ENCODE measurements around the gene LMCD1. TPM values are rescaled to one million over a fixed set of nuclear protein-coding genes. Genes with fewer than 3 reads are reported as not detected.

LMCD1 gene
- total and polyA plus RNA-seq, 2 of the 8 experiments (the other 6 are each of a cell fraction or from before 2014, with no cell fraction given), result 12.3 to 26.5 TPM

DNA sequence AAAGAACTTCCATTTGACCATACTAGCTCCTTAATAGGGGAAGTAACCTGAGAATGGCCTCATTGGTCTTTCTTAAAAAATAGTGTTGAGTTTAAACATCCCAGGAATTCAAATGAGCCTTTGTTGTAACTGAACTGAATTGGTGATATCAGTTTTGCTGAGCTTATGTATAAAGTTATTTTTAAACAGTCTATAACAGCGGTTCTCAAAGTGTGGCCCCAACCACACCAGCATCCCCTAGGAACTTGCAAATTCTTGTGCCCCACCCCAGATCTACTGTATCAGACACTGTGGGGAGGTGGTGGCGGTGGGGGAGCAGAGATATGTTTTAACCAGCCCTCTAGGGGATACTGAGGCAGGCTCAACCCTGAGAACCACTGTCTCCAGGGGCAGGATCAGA lies 57.0 kb downstream of the LMCD1 start:
- DNase-seq (ENCODE audit: low read depth in 1 of 2, low spot score in 2 of 2), result no peak
- no peak overlapping the region for H3K14ac ChIP-seq (ENCODE audit: insufficient read length)
- 79% methylated on average over 2 of the region's 2 CpGs; no CpG with 5 or more reads in 1 of the 2 experiments for WGBS, 2 experiments (ENCODE audit: extremely low coverage in 1 of 2, insufficient coverage in 1 of 2, insufficient read length in 1 of 2, insufficient replicate concordance in 2 of 2, low coverage in 1 of 2, low lambda C conversion rate in 2 of 2, missing lambda C conversion rate in 1 of 2)
- H3K27me3 ChIP-seq (replicated peaks in 1 of 4; ENCODE audit: control insufficient read depth in 3 of 4, extremely low read depth in 1 of 4, insufficient read depth in 3 of 4, low read length in 3 of 4), result no peaks in the 10 kb centered on the region
- no peak overlapping the region for H4K8ac ChIP-seq (ENCODE audit: extremely low read depth, insufficient read depth, low read length)
- H3K56ac ChIP-seq (replicated peaks; ENCODE audit: insufficient read length, low read depth, low read length), result no peak overlapping the region
- peaks cover 4% of the 10 kb centered on the region for H3K79me1 ChIP-seq (ENCODE audit: low read depth, low read length)
- no peak overlapping the region for H3K27ac ChIP-seq (ENCODE audit: low read depth, low read length)
- no peak overlapping the region for H2AK5ac ChIP-seq (ENCODE audit: low read depth, low read length)
- no peak overlapping the region for H3K4me3 ChIP-seq (ENCODE audit: extremely low read depth in 1 of 4, insufficient read depth in 2 of 4, low read depth in 3 of 4, low read length in 4 of 4)
- no peak overlapping the region for H4K5ac ChIP-seq (ENCODE audit: insufficient read length, low read depth, low read length)
- H4K91ac ChIP-seq (replicated peaks; ENCODE audit: insufficient read length, low read length), result no peak overlapping the region
- H2BK12ac ChIP-seq (ENCODE audit: low read depth, low read length), result no peak overlapping the region
- no peaks in the 10 kb centered on the region for H3K9me3 ChIP-seq (ENCODE audit: insufficient read depth in 2 of 2, low read depth in 1 of 2, low read length in 1 of 2)
- H2BK20ac ChIP-seq (ENCODE audit: low read length), result no peak overlapping the region
- no peaks in the 10 kb centered on the region for H4K20me1 ChIP-seq (replicated peaks in 1 of 2; ENCODE audit: control insufficient read depth in 1 of 2, insufficient read depth in 2 of 2, low read length in 2 of 2)
- H3K4me2 ChIP-seq (ENCODE audit: insufficient read depth in 1 of 2, low read depth in 2 of 2, low read length in 2 of 2), result no peak overlapping the region
- ChIA-PET POLR2A (ENCODE audit: partially characterized antibody) (interaction anchor here (1.1 kb wide), 1 partner anchor 10 kb away, joined by 3 read pairs; no protein-coding TSS in a partner anchor), CTCF (ENCODE audit: partially characterized antibody) (interaction anchor here (0.9 to 1.6 kb wide), 3 partner anchors 10 to 74 kb away, joined by 3 to 5 read pairs (median 3); no protein-coding TSS in a partner anchor)
- H3K23ac ChIP-seq (ENCODE audit: insufficient read length), result no peak overlapping the region
- no peak for FAIRE-seq
- no peak overlapping the region for H2BK5ac ChIP-seq (ENCODE audit: low read depth, low read length)
- no peaks in the 10 kb centered on the region for H3K79me2 ChIP-seq (ENCODE audit: control insufficient read depth in 1 of 2, insufficient read depth in 2 of 2, low read length in 2 of 2)
- H3K9ac ChIP-seq (replicated peaks in 1 of 4; ENCODE audit: extremely low read depth in 1 of 4, low read depth in 3 of 4, low read length in 3 of 4), result no peak overlapping the region
- H3K4ac ChIP-seq (replicated peaks; ENCODE audit: insufficient read length, low read depth, low read length), result no peak overlapping the region
- peaks cover 0 to 3% (median 0%) of the 10 kb centered on the region in 4 experiments; a peak in 1 of 7 replicates for H3K4me1 ChIP-seq (replicated peaks in 1 of 4; ENCODE audit: control insufficient read depth in 3 of 4, insufficient read depth in 4 of 4, low read length in 3 of 4)
- H2BK120ac ChIP-seq (replicated peaks; ENCODE audit: low read depth, low read length), result no peak overlapping the region
- no peak overlapping the region for H2BK15ac ChIP-seq (ENCODE audit: low read length)
- no peak overlapping the region for H2AFZ ChIP-seq (ENCODE audit: low read length)
- no peak overlapping the region for H3K18ac ChIP-seq (ENCODE audit: extremely low read depth, low read length)
- peaks cover 0 to 11% (median 0%) of the 10 kb centered on the region in 4 experiments; a peak in 2 of 8 replicates for H3K36me3 ChIP-seq (ENCODE audit: control insufficient read depth in 2 of 4, insufficient read depth in 4 of 4, low read length in 3 of 4)
- H3K23me2 ChIP-seq (ENCODE audit: low read depth, low read length), result no peaks in the 10 kb centered on the region
- TF ChIP-seq, protein P1, sequence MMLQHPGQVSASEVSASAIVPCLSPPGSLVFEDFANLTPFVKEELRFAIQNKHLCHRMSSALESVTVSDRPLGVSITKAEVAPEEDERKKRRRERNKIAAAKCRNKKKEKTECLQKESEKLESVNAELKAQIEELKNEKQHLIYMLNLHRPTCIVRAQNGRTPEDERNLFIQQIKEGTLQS (IDR thresholded peaks at IDR 0.05; ENCODE audit: insufficient read depth, low read depth, low read length), result no peak
- TF ChIP-seq, protein P2, sequence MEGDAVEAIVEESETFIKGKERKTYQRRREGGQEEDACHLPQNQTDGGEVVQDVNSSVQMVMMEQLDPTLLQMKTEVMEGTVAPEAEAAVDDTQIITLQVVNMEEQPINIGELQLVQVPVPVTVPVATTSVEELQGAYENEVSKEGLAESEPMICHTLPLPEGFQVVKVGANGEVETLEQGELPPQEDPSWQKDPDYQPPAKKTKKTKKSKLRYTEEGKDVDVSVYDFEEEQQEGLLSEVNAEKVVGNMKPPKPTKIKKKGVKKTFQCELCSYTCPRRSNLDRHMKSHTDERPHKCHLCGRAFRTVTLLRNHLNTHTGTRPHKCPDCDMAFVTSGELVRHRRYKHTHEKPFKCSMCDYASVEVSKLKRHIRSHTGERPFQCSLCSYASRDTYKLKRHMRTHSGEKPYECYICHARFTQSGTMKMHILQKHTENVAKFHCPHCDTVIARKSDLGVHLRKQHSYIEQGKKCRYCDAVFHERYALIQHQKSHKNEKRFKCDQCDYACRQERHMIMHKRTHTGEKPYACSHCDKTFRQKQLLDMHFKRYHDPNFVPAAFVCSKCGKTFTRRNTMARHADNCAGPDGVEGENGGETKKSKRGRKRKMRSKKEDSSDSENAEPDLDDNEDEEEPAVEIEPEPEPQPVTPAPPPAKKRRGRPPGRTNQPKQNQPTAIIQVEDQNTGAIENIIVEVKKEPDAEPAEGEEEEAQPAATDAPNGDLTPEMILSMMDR (IDR thresholded peaks at IDR 0.05; ENCODE audit: control extremely low read depth in 1 of 3, insufficient read depth in 1 of 3, low read depth in 1 of 3, low read length in 3 of 3), result no peak
- no peak for TF ChIP-seq JUN (IDR thresholded peaks at IDR 0.05; ENCODE audit: low read depth, low read length)
- no peak for TF ChIP-seq ASH2L (IDR thresholded peaks at IDR 0.05; ENCODE audit: low read length)
- TF ChIP-seq NANOG (IDR thresholded peaks at IDR 0.05; ENCODE audit: insufficient read depth, low read depth, low read length, poor library complexity, severe bottlenecking), result no peak
- TF ChIP-seq GTF2F1 (IDR thresholded peaks at IDR 0.05; ENCODE audit: borderline replicate concordance, low read depth, low read length), result no peak
- TF ChIP-seq ZNF274 (IDR thresholded peaks at IDR 0.05; ENCODE audit: borderline replicate concordance, extremely low read depth, low read length), result no peak
- no peak for TF ChIP-seq KDM1A (IDR thresholded peaks at IDR 0.05; ENCODE audit: borderline replicate concordance, low read length)
- no peak for TF ChIP-seq TAF1 (IDR thresholded peaks at IDR 0.05; ENCODE audit: low read depth, low read length)
- no peak for TF ChIP-seq GABPA (IDR thresholded peaks at IDR 0.05; ENCODE audit: borderline replicate concordance, insufficient read depth, low read length)
- no peak for TF ChIP-seq CHD1 (IDR thresholded peaks at IDR 0.05; ENCODE audit: low read depth, low read length)

Measured in H1 (cell line).